HCT116 (cell line): ENCODE results near the gene SEC31A. TPM values are rescaled to one million over a fixed set of nuclear protein-coding genes. Genes with fewer than 3 reads are reported as not detected.

Experiments used
- ATAC-seq: fragments of 200-7000 bp; cut with Tn5 transposase; 2 replicates; pipeline ENCODE4 v1.9.1; 2020; ENCODE audit warnings: mild to moderate bottlenecking, moderate library complexity
- Bru-seq: library from RNA; stranded (reverse); fragments of 400-500 nt; gene quantifications from one replicate; lab custom pipeline; 2021; lab: Mats Ljungman, UMichigan
- BruChase-seq, 2 experiments: library from RNA; stranded (reverse); fragments of 400-500 nt; gene quantifications; one replicate each; lab custom pipeline; 2021; lab: Mats Ljungman, UMichigan
- BruUV-seq: library from RNA; stranded (reverse); fragments of 400-500 nt; replicated peaks from 2 replicates; lab custom pipeline; 2021; lab: Mats Ljungman, UMichigan
- CTCF ChIA-PET: fragments of 300-600 bp; sonication (Branson Sonifier 250); formaldehyde crosslinking; loops from one replicate; lab custom pipeline; 2021; ENCODE audit warnings: antibody characterized with exemption; lab: Charles Lee
- POLR2A ChIA-PET: fragments of 300-600, 350-600 bp; sonication (Branson Sonifier 250); formaldehyde crosslinking; loops from one replicate; lab custom pipeline; 2021; ENCODE audit warnings: antibody characterized with exemption; lab: Charles Lee
- RAD21 ChIA-PET, 2 experiments: fragments of 300-600 bp; sonication (Branson Sonifier 250); formaldehyde crosslinking; loops; one replicate each; lab custom pipeline; 2023; ENCODE audit warnings: low total read pairs in 2 of 2; ENCODE audit not compliant: uncharacterized antibody in 2 of 2, unreplicated experiment in 2 of 2, low non-redundant PET in 1 of 2; lab: Charles Lee
- DNase-seq: peaks from one replicate; pipeline ENCODE4 v3.0.0-alpha.2; 2010; ENCODE audit warnings: low read depth, low spot score
- H2AFZ ChIP-seq: fragments of 200-600 bp; shearing (Covaris generic), sonication (generic); 2 replicates; pipeline ENCODE4 v1.6.1; 2017; ENCODE audit warnings: low read depth, mixed run types, mixed read lengths, antibody characterized with exemption, low read length; ENCODE audit not compliant: poor library complexity, severe bottlenecking
- H3K27ac ChIP-seq: 2 replicates; pipeline ENCODE4 v1.5.1; 2012; ENCODE audit warnings: low read depth, low read length
- H3K27me3 ChIP-seq: fragments of 200-600 bp; sonication (generic); 2 replicates; pipeline ENCODE4 v1.6.1; 2016; ENCODE audit warnings: mixed run types, low read length, mixed read lengths; ENCODE audit not compliant: insufficient read depth
- H3K36me3 ChIP-seq, 2 experiments: fragments of 200-500 bp in 1 of 2; fragments of 200-600 bp in 1 of 2; sonication (Bioruptor generic) in 1 of 2; sonication (generic) in 1 of 2; 2 replicates each; pipeline versions ENCODE4 v1.5.1 to v1.6.1; 2014 to 2016; ENCODE audit warnings: low read length in 2 of 2, inconsistent platforms in 1 of 2, mixed read lengths in 1 of 2, mixed run types in 1 of 2; ENCODE audit not compliant: insufficient read depth in 2 of 2, control insufficient read depth in 1 of 2
- H3K4me1 ChIP-seq, 2 experiments: fragments of 200-600 bp in 1 of 2; sonication (generic) in 1 of 2; 2 replicates each; pipeline versions ENCODE4 v1.5.1 to v1.6.1; 2012 to 2017; ENCODE audit warnings: low read length in 2 of 2, inconsistent platforms in 1 of 2, mild to moderate bottlenecking in 1 of 2, mixed read lengths in 1 of 2, mixed run types in 1 of 2, moderate library complexity in 1 of 2; ENCODE audit not compliant: insufficient read depth in 2 of 2, control insufficient read depth in 1 of 2
- H3K4me2 ChIP-seq: fragments of 200-600 bp; sonication (generic); 2 replicates; pipeline ENCODE4 v1.6.1; 2017; ENCODE audit warnings: mixed run types, low read length, mixed read lengths
- H3K4me3 ChIP-seq, 2 experiments: fragments of 200-600 bp in 1 of 2; sonication (generic) in 1 of 2; replicated peaks in 1 of 2; 2 replicates each; pipeline ENCODE4 v1.5.1; 2011 to 2016; ENCODE audit warnings: low read length in 2 of 2, control low read depth in 1 of 2, low read depth in 1 of 2, mild to moderate bottlenecking in 1 of 2, mixed read lengths in 1 of 2, mixed run types in 1 of 2
- H3K79me2 ChIP-seq: fragments of 200-600 bp; sonication (generic); 2 replicates; pipeline ENCODE4 v1.6.1; 2017; ENCODE audit warnings: mild to moderate bottlenecking, mixed run types, low read length, moderate library complexity, mixed read lengths; ENCODE audit not compliant: insufficient read depth
- H3K9ac ChIP-seq: fragments of 200-600 bp; sonication (generic); 2 replicates; pipeline ENCODE4 v1.6.1; 2016; ENCODE audit warnings: low read length, mixed read lengths
- H3K9me2 ChIP-seq: fragments of 200-600 bp; sonication (generic), shearing (Covaris generic); 2 replicates; pipeline ENCODE4 v1.6.1; 2017; ENCODE audit warnings: mixed run types, mild to moderate bottlenecking, moderate library complexity; ENCODE audit not compliant: insufficient read depth
- H3K9me3 ChIP-seq, 2 experiments: fragments of 200-500 bp in 1 of 2; fragments of 200-600 bp in 1 of 2; sonication (Bioruptor generic) in 1 of 2; sonication (generic) in 1 of 2; 2 replicates each; pipeline ENCODE4 v1.6.1; 2014 to 2017; ENCODE audit warnings: low read length in 2 of 2, mixed read lengths in 2 of 2, inconsistent platforms in 1 of 2, low read depth in 1 of 2, mild to moderate bottlenecking in 1 of 2, mixed run types in 1 of 2, moderate library complexity in 1 of 2; ENCODE audit not compliant: control insufficient read depth in 1 of 2, insufficient read depth in 1 of 2
- H4K20me1 ChIP-seq: fragments of 200-600 bp; sonication (generic), shearing (Covaris generic); 2 replicates; pipeline ENCODE4 v1.6.1; 2017; ENCODE audit warnings: mixed run types, mild to moderate bottlenecking, moderate library complexity; ENCODE audit not compliant: insufficient read depth
- EZH2 ChIP-seq: fragments of 200-600 bp; sonication (generic); IDR thresholded peaks from 2 replicates; pipeline ENCODE4 v1.6.1; 2017; ENCODE audit warnings: antibody characterized with exemption, mixed run types
- POLR2A ChIP-seq: IDR thresholded peaks from 2 replicates; pipeline ENCODE4 v1.7.0; 2011; ENCODE audit warnings: borderline replicate concordance; ENCODE audit not compliant: insufficient read depth, insufficient read length; ENCODE audit errors: extremely low read depth
- POLR2AphosphoS5 ChIP-seq: IDR thresholded peaks from 2 replicates; pipeline ENCODE4 v1.6.1; 2011; ENCODE audit warnings: mild to moderate bottlenecking, low read depth, low read length, moderate library complexity
- TCF7L2 ChIP-seq: IDR thresholded peaks from 2 replicates; pipeline ENCODE4 v1.7.0; 2011; ENCODE audit warnings: borderline replicate concordance, inconsistent platforms; ENCODE audit not compliant: insufficient read depth, insufficient read length; ENCODE audit errors: extremely low read depth
- YY1 ChIP-seq: IDR thresholded peaks from 2 replicates; pipeline ENCODE4 v1.6.1; 2011; ENCODE audit warnings: low read length, low read depth, moderate library complexity, mild to moderate bottlenecking; ENCODE audit not compliant: insufficient replicate concordance; ENCODE audit errors: extremely low read depth
- ZFX ChIP-seq: fragments of 450-650 bp; IDR thresholded peaks from 2 replicates; pipeline ENCODE4 v1.6.1; 2017
- intact Hi-C: fragments of 100-400 bp; cut with micrococcal nuclease; formaldehyde crosslinking; loops from 2 replicates; pipeline ENCODE4 v1.10.0; 2022
- long read RNA-seq: library from polyadenylated mRNA; unstranded; transcript quantifications from one replicate; pipeline ENCODE4 v2.0.0, GENCODE V29; 2021; ENCODE audit not compliant: unreplicated experiment
- polyA plus RNA-seq: library from polyadenylated mRNA; unstranded; fragments of >200 nt; gene quantifications from 2 replicates; pipeline ENCODE4 v1.2.1, GENCODE V29; 2012; ENCODE audit warnings: missing spikeins
- total RNA-seq: library from RNA; stranded (reverse); gene quantifications from one replicate; pipeline ENCODE4 v1.2.1, GENCODE V29; 2021; ENCODE audit not compliant: unreplicated experiment
- TF ChIP-seq, protein P1 (sequence below): IDR thresholded peaks from 2 replicates; pipeline ENCODE4 v1.6.1; 2012; ENCODE audit warnings: low read depth

Gene SEC31A, protein sequence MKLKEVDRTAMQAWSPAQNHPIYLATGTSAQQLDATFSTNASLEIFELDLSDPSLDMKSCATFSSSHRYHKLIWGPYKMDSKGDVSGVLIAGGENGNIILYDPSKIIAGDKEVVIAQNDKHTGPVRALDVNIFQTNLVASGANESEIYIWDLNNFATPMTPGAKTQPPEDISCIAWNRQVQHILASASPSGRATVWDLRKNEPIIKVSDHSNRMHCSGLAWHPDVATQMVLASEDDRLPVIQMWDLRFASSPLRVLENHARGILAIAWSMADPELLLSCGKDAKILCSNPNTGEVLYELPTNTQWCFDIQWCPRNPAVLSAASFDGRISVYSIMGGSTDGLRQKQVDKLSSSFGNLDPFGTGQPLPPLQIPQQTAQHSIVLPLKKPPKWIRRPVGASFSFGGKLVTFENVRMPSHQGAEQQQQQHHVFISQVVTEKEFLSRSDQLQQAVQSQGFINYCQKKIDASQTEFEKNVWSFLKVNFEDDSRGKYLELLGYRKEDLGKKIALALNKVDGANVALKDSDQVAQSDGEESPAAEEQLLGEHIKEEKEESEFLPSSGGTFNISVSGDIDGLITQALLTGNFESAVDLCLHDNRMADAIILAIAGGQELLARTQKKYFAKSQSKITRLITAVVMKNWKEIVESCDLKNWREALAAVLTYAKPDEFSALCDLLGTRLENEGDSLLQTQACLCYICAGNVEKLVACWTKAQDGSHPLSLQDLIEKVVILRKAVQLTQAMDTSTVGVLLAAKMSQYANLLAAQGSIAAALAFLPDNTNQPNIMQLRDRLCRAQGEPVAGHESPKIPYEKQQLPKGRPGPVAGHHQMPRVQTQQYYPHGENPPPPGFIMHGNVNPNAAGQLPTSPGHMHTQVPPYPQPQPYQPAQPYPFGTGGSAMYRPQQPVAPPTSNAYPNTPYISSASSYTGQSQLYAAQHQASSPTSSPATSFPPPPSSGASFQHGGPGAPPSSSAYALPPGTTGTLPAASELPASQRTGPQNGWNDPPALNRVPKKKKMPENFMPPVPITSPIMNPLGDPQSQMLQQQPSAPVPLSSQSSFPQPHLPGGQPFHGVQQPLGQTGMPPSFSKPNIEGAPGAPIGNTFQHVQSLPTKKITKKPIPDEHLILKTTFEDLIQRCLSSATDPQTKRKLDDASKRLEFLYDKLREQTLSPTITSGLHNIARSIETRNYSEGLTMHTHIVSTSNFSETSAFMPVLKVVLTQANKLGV
- 78.5 TPM for total RNA-seq
- polyA plus RNA-seq: 45.3 and 49.0 TPM in 2 replicates
- Bru-seq, nascent RNA: percentile 94 among the genes with signal in this experiment
- percentile 91 among the genes with signal in this experiment for BruChase-seq, experiment 1, labeled RNA remaining after a 6-hour chase
- BruChase-seq, experiment 2, labeled RNA remaining after a 2-hour chase: percentile 92 among the genes with signal in this experiment
- long read RNA-seq, full-length matches to known transcripts: 28 of 78 reads
- long read RNA-seq, partial matches to known transcripts: 32 of 78 reads
- long read RNA-seq, other reads (novel, unspliced or antisense): 18 of 78 reads

DNA sequence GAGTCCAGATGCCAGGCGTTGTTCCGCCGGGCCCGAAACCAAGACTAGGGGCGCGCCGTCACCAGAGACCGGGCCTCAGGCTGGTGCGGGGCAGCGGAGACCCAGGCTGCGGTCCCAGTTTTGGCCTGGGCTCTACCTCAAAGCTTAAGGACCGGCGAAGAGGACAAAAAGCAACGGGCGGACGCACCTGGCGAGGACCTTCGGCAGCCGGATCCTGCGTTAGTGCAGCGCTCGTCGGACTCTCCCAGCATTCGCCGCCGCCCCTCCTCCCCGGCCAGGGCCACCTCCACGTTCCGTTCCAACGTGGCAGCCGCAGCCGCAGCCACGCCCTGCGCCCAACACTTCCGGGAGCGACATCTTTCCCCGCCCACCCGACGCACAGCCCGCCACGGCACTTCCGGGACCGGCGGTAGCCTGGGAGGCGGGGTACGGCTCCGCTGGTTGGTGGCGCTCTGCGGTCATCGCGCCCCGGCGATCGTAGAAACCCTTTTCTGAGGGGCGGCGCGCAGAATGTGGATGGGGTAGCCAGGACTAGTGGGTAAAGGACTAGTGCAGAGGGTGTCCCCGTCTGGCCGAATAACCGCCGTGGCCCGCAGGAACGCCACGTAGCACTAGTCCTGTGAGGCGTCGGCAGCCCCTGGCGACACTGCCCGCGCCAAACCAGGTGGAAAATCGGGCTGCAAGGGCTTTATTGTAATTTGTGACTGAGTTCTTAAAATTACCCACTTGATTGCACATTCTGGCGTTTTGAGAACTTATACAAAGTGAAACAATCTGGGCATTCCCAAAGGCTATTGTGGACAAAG lies at the start of gene SEC31A:
Gene SEC31A, minus strand, starts transcription at position 253 of the 806 bp plus-strand sequence. CDS start 9,217 bp downstream, outside the sequence.
- DNase-seq: peak; percentile 77
- Histone ChIP-seq H3K27ac (peak within 1 kb of the TSS; percentile 84), H3K9me2 (no peaks in the 10 kb centered on the region), H3K4me2 (peak within 1 kb of the TSS; percentile 82), H3K4me1 (peaks cover 3 to 30% of the 10 kb centered on the region in 2 experiments; a peak in 3 of 4 replicates), H3K9ac (peak within 1 kb of the TSS; percentile 91), H2AFZ (no peak within 1 kb of the TSS), H3K27me3 (no peaks in the 10 kb centered on the region), H3K4me3 (peak within 1 kb of the TSS; percentile 80 to 91), H3K36me3 (peaks cover 24% of the 10 kb centered on the region in 2 experiments), H3K9me3 (no peaks in the 10 kb centered on the region), H3K79me2 (peaks cover 83% of the 10 kb centered on the region), H4K20me1 (peaks cover 5% of the 10 kb centered on the region; the same call in 1 of the 2 replicates)
- intact Hi-C loops: no loop called here
- ChIA-PET RAD21 (no interaction called here), POLR2A (interaction anchor here (1.0 to 2.8 kb wide), 2 partner anchors 9 kb away, joined by 9 to 12 read pairs; partner anchors contain the start of gene THAP9), CTCF (no interaction called here)
- TF ChIP-seq ZFX (peak; percentile 93), POLR2A (peak; percentile 77), TCF7L2 (peak; percentile 28), EZH2 (no peak), YY1 (peak; percentile 85), POLR2AphosphoS5 (peak; percentile 87)
- TF ChIP-seq, protein P1, sequence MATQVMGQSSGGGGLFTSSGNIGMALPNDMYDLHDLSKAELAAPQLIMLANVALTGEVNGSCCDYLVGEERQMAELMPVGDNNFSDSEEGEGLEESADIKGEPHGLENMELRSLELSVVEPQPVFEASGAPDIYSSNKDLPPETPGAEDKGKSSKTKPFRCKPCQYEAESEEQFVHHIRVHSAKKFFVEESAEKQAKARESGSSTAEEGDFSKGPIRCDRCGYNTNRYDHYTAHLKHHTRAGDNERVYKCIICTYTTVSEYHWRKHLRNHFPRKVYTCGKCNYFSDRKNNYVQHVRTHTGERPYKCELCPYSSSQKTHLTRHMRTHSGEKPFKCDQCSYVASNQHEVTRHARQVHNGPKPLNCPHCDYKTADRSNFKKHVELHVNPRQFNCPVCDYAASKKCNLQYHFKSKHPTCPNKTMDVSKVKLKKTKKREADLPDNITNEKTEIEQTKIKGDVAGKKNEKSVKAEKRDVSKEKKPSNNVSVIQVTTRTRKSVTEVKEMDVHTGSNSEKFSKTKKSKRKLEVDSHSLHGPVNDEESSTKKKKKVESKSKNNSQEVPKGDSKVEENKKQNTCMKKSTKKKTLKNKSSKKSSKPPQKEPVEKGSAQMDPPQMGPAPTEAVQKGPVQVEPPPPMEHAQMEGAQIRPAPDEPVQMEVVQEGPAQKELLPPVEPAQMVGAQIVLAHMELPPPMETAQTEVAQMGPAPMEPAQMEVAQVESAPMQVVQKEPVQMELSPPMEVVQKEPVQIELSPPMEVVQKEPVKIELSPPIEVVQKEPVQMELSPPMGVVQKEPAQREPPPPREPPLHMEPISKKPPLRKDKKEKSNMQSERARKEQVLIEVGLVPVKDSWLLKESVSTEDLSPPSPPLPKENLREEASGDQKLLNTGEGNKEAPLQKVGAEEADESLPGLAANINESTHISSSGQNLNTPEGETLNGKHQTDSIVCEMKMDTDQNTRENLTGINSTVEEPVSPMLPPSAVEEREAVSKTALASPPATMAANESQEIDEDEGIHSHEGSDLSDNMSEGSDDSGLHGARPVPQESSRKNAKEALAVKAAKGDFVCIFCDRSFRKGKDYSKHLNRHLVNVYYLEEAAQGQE: no peak
- peak; percentile 93 for ATAC-seq
- TSS peak; percentile 94 for BruUV-seq
